Sigmoid colon (tissue), 7 donors: Measurements from ENCODE around the gene CTIF. TPM values are rescaled to one million over a fixed set of nuclear protein-coding genes. Genes with fewer than 3 reads are reported as not detected.

Experiments used
- DNase-seq: peaks from one replicate; pipeline ENCODE4 v3.0.0-alpha.2; 2019
- H3K27ac ChIP-seq, 4 donors: fragments of 200-600 bp; sonication (generic); one replicate each; pipeline ENCODE4 v1.5.1; 2016 to 2019; ENCODE audit warnings: mild to moderate bottlenecking in 1 of 4
- H3K27me3 ChIP-seq, 3 donors: fragments of 200-600 bp; sonication (generic); one replicate each; pipeline ENCODE4 v1.5.1; 2019; ENCODE audit warnings: mild to moderate bottlenecking in 1 of 3
- H3K36me3 ChIP-seq, 4 donors: fragments of 200-600 bp; sonication (generic); one replicate each; pipeline ENCODE4 v1.5.1; 2016 to 2019
- H3K4me1 ChIP-seq, 4 donors: fragments of 200-600 bp; sonication (generic); one replicate each; pipeline ENCODE4 v1.5.1; 2017 to 2019
- H3K4me3 ChIP-seq, 4 donors: fragments of 200-600 bp; sonication (generic); one replicate each; pipeline ENCODE4 v1.5.1; 2017 to 2019; ENCODE audit warnings: mild to moderate bottlenecking in 2 of 4, moderate library complexity in 1 of 4
- H3K9me3 ChIP-seq, 4 donors: fragments of 200-600 bp in 3 of 4; sonication (generic) in 3 of 4; one replicate each; pipeline versions ENCODE4 v1.5.1 to v1.6.1; 2013 to 2019
- EP300 ChIP-seq, 4 donors: sonication (generic); formaldehyde crosslinking; IDR thresholded peaks; one replicate each; pipeline ENCODE4 v1.6.1; 2017; ENCODE audit warnings: antibody characterized with exemption in 4 of 4
- POLR2A ChIP-seq, 2 donors: fragments of 450-650 bp; IDR thresholded peaks; one replicate each; pipeline ENCODE4 v1.6.1; 2016; ENCODE audit warnings: antibody characterized with exemption in 2 of 2, mild to moderate bottlenecking in 2 of 2, moderate library complexity in 2 of 2
- POLR2AphosphoS5 ChIP-seq, 4 donors: sonication (generic); formaldehyde crosslinking; IDR thresholded peaks; one replicate each; pipeline ENCODE4 v1.6.1; 2017; ENCODE audit warnings: antibody characterized with exemption in 4 of 4
- WGBS, 2 donors: extraction: QIAGEN DNeasy Blood & Tissue Kit; methylation state at CpG; one replicate each; pipeline ENCODE4 v1.1.7; 2013; 5-methylcytosine and 5-hydroxymethylcytosine counted together
- intact Hi-C: fragments of 100-400 bp; cut with DNase I; formaldehyde crosslinking; loops from one replicate; pipeline ENCODE4 v1.15.1; 2023
- polyA plus RNA-seq, 3 donors: library from polyadenylated mRNA; stranded (reverse); fragments of 200-250 nt; gene quantifications; one replicate each; pipeline ENCODE4 v1.2.3, GENCODE V29; 2013
- total RNA-seq, 4 donors: library from RNA; depleted of rRNA; stranded (reverse); fragments of >200 nt; gene quantifications; one replicate each; pipeline ENCODE4 v1.1.0, GENCODE V29; 2016
- TF ChIP-seq, protein P1 (sequence below), 4 experiments: fragments of 450-650 bp in 3 of 4; fragments of 200-600 bp in 1 of 4; IDR thresholded peaks; one replicate each; pipeline ENCODE4 v1.5.1; 2016 to 2019; ENCODE audit warnings: antibody characterized with exemption in 4 of 4, mild to moderate bottlenecking in 3 of 4, moderate library complexity in 2 of 4
- donor health status: healthy with polysubstance abuse.
- donor health status: Bipolar disorder and iron deficiency.
- donor health status: healthy.

CTIF gene
- total and polyA plus RNA-seq, 7 donors, result 3.6 to 65.9 (median 22.5) TPM

DNA sequence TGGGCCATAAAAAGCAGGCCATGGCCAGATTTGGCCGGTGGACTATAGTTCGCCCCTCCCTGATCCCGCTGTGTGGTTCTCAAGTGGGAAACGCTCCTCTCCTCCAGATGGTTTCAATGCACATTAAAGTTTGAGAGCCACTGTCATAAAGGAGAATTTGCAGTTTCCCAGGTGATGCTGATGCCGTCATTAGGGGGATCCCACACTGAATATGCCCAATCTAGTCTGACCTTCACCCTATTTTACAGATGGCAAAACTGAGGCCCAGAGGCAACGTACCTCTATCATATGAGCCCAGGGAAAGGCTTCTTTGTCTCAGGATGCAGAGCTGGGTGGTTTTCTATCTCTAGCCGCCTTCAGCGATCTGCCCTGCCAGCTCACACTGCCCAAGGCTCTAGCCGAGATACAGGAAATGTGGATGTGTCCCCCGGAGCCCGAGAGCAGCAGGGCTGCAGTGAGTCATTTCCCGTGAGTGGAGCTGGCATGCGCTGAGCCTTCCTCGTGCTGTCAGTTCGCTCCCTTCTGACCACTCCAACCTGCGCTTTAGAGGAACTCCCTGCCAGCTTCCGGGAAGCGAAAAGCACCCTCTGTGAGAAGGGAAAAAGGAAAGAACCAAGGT lies 295.7 kb downstream of the CTIF start:
- Histone ChIP-seq H3K4me1 (peaks cover 0 to 33% (median 7%) of the 10 kb centered on the region in 4 donors), H3K36me3 (no peaks in the 10 kb centered on the region), H3K27me3 (no peaks in the 10 kb centered on the region), H3K4me3 (no peak overlapping the region), H3K9me3 (no peaks in the 10 kb centered on the region), H3K27ac (peak overlapping the region in 1 of 4 donors; percentile 9)
- peak; percentile 89 for DNase-seq
- WGBS, 2 donors, result 48 to 75% methylated on average over 18 of the region's 18 CpGs
- intact Hi-C loops, result no loop called here
- TF ChIP-seq EP300 (IDR thresholded peaks at IDR 0.05), result peak in 1 of 4 donors; percentile 12
- TF ChIP-seq POLR2AphosphoS5 (IDR thresholded peaks at IDR 0.05), result peak in 3 of 4 donors; percentile 16 to 54 (median 32)
- TF ChIP-seq POLR2A (IDR thresholded peaks at IDR 0.05), result no peak
- TF ChIP-seq, protein P1, sequence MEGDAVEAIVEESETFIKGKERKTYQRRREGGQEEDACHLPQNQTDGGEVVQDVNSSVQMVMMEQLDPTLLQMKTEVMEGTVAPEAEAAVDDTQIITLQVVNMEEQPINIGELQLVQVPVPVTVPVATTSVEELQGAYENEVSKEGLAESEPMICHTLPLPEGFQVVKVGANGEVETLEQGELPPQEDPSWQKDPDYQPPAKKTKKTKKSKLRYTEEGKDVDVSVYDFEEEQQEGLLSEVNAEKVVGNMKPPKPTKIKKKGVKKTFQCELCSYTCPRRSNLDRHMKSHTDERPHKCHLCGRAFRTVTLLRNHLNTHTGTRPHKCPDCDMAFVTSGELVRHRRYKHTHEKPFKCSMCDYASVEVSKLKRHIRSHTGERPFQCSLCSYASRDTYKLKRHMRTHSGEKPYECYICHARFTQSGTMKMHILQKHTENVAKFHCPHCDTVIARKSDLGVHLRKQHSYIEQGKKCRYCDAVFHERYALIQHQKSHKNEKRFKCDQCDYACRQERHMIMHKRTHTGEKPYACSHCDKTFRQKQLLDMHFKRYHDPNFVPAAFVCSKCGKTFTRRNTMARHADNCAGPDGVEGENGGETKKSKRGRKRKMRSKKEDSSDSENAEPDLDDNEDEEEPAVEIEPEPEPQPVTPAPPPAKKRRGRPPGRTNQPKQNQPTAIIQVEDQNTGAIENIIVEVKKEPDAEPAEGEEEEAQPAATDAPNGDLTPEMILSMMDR (IDR thresholded peaks at IDR 0.05), result no peak

DNA sequence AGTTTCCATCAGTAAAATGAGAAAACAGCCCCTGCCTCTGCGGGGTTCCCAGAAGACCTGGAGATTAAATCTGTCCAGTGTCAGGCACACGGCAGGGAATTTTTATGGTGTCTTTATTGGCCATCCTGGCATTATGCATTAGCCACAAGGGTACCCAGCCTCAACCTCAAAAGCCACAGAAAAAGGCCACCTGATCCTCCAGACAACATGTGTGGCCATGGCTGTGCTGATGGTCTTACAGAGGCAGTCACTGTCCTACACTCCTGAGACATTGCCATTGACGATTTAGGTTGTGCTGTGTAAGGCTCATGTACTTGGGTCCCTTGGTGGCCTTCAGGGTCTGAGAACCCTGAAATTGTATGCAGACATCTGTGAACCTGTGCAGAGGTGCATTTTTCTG lies 296.3 kb downstream of the CTIF start:
- intact Hi-C loops, result no loop called here
- peak overlapping the region in 1 of 4 donors; percentile 9 for H3K27ac ChIP-seq
- H3K4me1 ChIP-seq, result peaks cover 0 to 31% (median 3%) of the 10 kb centered on the region in 4 donors
- H3K36me3 ChIP-seq, result no peaks in the 10 kb centered on the region
- H3K4me3 ChIP-seq, result no peak overlapping the region
- H3K9me3 ChIP-seq, result no peaks in the 10 kb centered on the region
- DNase-seq, result no peak
- no peaks in the 10 kb centered on the region for H3K27me3 ChIP-seq
- 76 to 84% methylated on average over 3 of the region's 3 CpGs for WGBS, 2 donors
- TF ChIP-seq POLR2AphosphoS5 (IDR thresholded peaks at IDR 0.05), result no peak

GRCh38 chr18:48835745-48836170 lies 296.9 kb downstream of the CTIF start:
- whole genome bisulfite sequencing, 2 donors, result 93 to 95% methylated on average over 3 of the region's 3 CpGs
- Histone ChIP-seq H3K27me3 (no peaks in the 10 kb centered on the region), H3K36me3 (no peaks in the 10 kb centered on the region), H3K4me1 (peaks cover 0 to 34% (median 3%) of the 10 kb centered on the region in 4 donors), H3K4me3 (no peak overlapping the region), H3K9me3 (no peaks in the 10 kb centered on the region), H3K27ac (no peak overlapping the region)
- peak; percentile 47 for DNase-seq
- intact Hi-C loops, result no loop called here
- TF ChIP-seq, protein P1 (IDR thresholded peaks at IDR 0.05), result no peak
- no peak for TF ChIP-seq POLR2AphosphoS5 (IDR thresholded peaks at IDR 0.05)
- no peak for TF ChIP-seq EP300 (IDR thresholded peaks at IDR 0.05)
- TF ChIP-seq POLR2A (IDR thresholded peaks at IDR 0.05), result no peak

DNA sequence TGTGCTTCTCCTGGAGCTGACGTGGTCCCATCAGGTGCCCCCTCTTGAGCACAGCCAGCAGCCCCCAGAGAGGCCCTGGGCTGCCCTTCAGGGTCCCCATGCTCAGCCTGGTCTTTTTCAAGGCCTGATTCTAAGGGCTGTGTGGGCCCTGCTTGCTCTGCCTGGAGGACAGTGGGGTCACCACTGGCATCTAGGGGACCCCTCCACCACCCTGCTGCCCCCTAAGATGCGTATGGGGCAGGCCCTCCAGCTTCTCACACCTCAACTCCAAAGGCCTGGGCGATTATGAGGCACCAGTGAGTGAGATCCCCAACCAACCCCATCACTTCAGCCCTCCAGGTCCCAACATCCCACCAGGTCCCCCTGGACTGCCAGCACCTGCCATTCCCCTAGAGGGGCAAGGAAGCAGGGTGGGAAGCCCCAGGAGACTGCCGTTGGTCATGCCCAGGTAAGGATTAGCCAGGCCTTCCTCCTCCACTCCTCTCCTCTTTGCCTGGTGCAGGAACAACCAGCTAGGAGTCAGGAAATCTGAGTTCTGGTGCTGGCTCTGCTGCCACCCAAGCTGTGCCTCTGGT lies 297.5 kb downstream of the CTIF start:
- intact Hi-C loops, result no loop called here
- Histone ChIP-seq H3K27ac (no peak overlapping the region), H3K4me1 (peaks cover 0 to 39% (median 7%) of the 10 kb centered on the region in 4 donors), H3K9me3 (no peaks in the 10 kb centered on the region), H3K27me3 (no peaks in the 10 kb centered on the region), H3K36me3 (no peaks in the 10 kb centered on the region), H3K4me3 (no peak overlapping the region)
- peak; percentile 45 for DNase-seq
- TF ChIP-seq, protein P1 (IDR thresholded peaks at IDR 0.05), result no peak
- TF ChIP-seq POLR2A (IDR thresholded peaks at IDR 0.05) (no peak), EP300 (IDR thresholded peaks at IDR 0.05) (no peak), POLR2AphosphoS5 (IDR thresholded peaks at IDR 0.05) (no peak)
- WGBS, 2 donors, result 79 to 97% methylated on average over 4 of the region's 4 CpGs

GRCh38 chr18:48836806-48837615 lies 298.2 kb downstream of the CTIF start:
- Histone ChIP-seq H3K27ac (no peak overlapping the region), H3K36me3 (no peaks in the 10 kb centered on the region), H3K4me1 (peaks cover 0 to 46% (median 8%) of the 10 kb centered on the region in 4 donors), H3K4me3 (no peak overlapping the region), H3K9me3 (no peaks in the 10 kb centered on the region), H3K27me3 (no peaks in the 10 kb centered on the region)
- DNase-seq, result peak; percentile 61
- intact Hi-C loops, result no loop called here
- TF ChIP-seq, protein P1 (IDR thresholded peaks at IDR 0.05), result no peak
- TF ChIP-seq POLR2AphosphoS5 (IDR thresholded peaks at IDR 0.05) (no peak), POLR2A (IDR thresholded peaks at IDR 0.05) (no peak), EP300 (IDR thresholded peaks at IDR 0.05) (no peak)
- 96% methylated on average over 13 of the region's 13 CpGs for WGBS, 2 donors
